Measurements from ENCODE around the gene LLPH.
A peak's percentile ranks its signal among the peaks of the same experiment; 100 is the strongest.

The LLPH gene

DNA sequence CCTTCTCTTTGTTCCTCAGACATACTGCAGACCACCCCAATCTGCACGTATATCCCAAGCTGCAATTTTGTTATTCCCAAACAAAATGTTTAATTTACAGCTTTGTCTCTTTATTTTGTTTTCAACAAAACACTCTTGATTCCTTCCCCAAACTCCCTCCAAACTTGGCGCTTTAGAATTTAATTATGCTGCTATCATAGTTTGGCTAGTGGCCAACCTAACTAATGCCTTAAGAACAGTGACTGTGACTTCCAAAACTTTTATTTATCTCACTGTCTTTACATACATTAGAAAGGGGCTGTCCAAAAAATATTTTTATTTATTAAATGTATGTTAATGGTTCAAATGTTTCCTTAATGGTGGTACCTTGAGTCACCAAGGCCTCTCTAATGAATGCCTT is 32.2 kb upstream of the LLPH start:
- peaks cover 16 to 20% of the 10 kb centered on the region in 2 donors for H3K36me3 ChIP-seq (ENCODE audit: control insufficient read depth in 1 of 2, insufficient read depth in 2 of 2, low read length in 2 of 2)
- no peaks in the 10 kb centered on the region for H3K27me3 ChIP-seq (ENCODE audit: low read depth, low read length)
- H3K4me1 ChIP-seq (ENCODE audit: control insufficient read depth in 1 of 2, insufficient read depth in 2 of 2, low read length in 2 of 2), result peaks cover 0 to 12% of the 10 kb centered on the region in 2 donors
- no peak overlapping the region for H3K27ac ChIP-seq (ENCODE audit: low read length)
- no peaks in the 10 kb centered on the region for H3K9me3 ChIP-seq (ENCODE audit: control insufficient read depth in 1 of 2, low read length in 2 of 2)
- no peak overlapping the region for H3K4me3 ChIP-seq (ENCODE audit: low read depth in 1 of 2, low read length in 2 of 2)

DNA sequence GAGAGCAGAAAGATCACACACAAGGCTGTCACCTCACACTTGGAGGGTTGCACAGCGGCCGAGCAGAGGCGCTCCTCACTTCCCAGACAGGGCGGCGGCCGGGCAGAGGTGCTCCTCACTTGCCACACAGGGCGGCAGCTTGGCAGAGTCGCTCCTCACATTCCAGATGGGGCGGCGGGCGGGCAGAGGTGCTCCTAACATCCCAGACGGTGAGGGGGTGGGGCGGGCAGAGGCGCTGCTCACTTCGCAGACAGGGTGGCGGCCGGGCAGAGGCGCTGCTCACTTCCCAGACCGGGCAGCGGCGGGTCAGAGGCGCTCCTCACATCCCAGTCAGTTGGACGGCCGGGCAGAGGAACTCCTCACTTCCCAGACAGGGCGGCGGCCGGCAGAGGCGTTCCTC is 30.2 kb upstream of the LLPH start:
- H3K4me3 ChIP-seq (ENCODE audit: low read depth in 1 of 2, low read length in 2 of 2), result no peak overlapping the region
- peaks cover 16 to 20% of the 10 kb centered on the region in 2 donors for H3K36me3 ChIP-seq (ENCODE audit: control insufficient read depth in 1 of 2, insufficient read depth in 2 of 2, low read length in 2 of 2)

DNA sequence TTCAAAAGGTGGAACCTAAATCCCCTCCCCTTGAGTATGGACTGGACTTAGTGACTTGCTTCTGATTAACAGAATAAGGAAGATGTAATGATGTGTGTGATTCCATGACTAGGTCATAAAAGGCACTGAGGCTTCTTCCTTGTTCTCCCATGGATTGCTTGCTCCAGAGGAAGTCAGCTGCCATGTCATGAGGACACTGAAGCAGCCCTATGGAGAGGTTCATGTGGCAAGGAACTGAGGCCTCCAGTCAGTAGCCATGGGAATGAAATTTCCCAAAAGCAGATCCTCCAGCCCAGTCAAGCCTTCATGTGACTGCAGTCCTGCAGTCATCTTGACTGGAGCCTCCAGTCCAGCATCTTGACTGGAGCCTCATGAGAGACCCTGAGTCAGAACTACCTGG is 28.6 kb upstream of the LLPH start:
- Histone ChIP-seq H3K4me1 (ENCODE audit: control insufficient read depth in 1 of 2, insufficient read depth in 2 of 2, low read length in 2 of 2) (peaks cover 0 to 13% of the 10 kb centered on the region in 2 donors), H3K36me3 (ENCODE audit: control insufficient read depth in 1 of 2, insufficient read depth in 2 of 2, low read length in 2 of 2) (peaks cover 16 to 20% of the 10 kb centered on the region in 2 donors)

More for the DNA sequence above, 30.2 kb upstream of the LLPH start:
- Histone ChIP-seq H3K27ac (ENCODE audit: low read length) (no peak overlapping the region), H3K4me1 (ENCODE audit: control insufficient read depth in 1 of 2, insufficient read depth in 2 of 2, low read length in 2 of 2) (peaks cover 0 to 8% of the 10 kb centered on the region in 2 donors), H3K9me3 (ENCODE audit: control insufficient read depth in 1 of 2, low read length in 2 of 2) (no peaks in the 10 kb centered on the region), H3K27me3 (ENCODE audit: low read depth, low read length) (no peaks in the 10 kb centered on the region)

DNA sequence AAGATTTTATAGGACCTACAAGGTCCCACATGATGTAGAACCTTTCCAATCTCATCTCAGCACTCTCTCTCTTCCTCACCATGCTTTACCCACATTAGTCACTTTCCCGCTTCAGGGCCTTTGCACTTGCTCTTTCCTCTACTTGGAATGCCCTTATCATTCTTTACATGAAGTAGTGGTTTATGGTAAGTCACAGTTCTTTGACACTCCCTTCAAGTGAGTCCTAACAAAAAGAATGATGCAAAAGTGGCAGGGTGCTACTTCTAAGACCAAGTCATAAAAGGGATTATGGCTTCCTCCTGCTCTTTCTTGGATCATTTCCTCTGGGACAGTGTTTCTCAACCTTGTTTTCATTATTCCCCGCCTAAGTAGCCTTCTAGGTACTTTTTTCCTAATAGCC is 26.1 kb upstream of the LLPH start:
- Histone ChIP-seq H3K4me3 (ENCODE audit: low read depth in 1 of 2, low read length in 2 of 2) (no peak overlapping the region), H3K27ac (ENCODE audit: low read length) (no peak overlapping the region), H3K4me1 (ENCODE audit: control insufficient read depth in 1 of 2, insufficient read depth in 2 of 2, low read length in 2 of 2) (peaks cover 0 to 18% of the 10 kb centered on the region in 2 donors), H3K9me3 (ENCODE audit: control insufficient read depth in 1 of 2, low read length in 2 of 2) (no peaks in the 10 kb centered on the region), H3K36me3 (ENCODE audit: control insufficient read depth in 1 of 2, insufficient read depth in 2 of 2, low read length in 2 of 2) (peaks cover 16 to 20% of the 10 kb centered on the region in 2 donors), H3K27me3 (ENCODE audit: low read depth, low read length) (no peaks in the 10 kb centered on the region)

More for the DNA sequence above, 28.6 kb upstream of the LLPH start:
- Histone ChIP-seq H3K27ac (ENCODE audit: low read length) (no peak overlapping the region), H3K4me3 (ENCODE audit: low read depth in 1 of 2, low read length in 2 of 2) (no peak overlapping the region), H3K27me3 (ENCODE audit: low read depth, low read length) (no peaks in the 10 kb centered on the region), H3K9me3 (ENCODE audit: control insufficient read depth in 1 of 2, low read length in 2 of 2) (no peaks in the 10 kb centered on the region)

DNA sequence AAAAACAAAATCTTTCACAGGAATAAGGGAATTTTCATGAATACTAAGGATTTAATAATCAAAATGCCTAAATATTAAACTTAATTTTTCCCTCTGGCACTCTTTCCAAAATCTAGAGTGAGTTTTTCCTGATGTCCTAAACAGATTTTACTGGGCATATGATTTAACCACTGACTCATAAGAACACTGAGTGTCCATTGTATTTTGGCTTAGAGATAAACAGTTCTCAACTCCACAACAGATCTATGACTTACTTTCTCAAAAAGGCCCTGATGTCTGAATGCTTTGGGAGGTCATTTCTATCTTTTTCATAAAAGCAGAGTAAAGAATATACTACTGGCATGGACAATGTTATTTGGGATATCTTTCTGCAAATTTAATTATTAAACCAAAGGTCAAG is 24.2 kb upstream of the LLPH start:
- Histone ChIP-seq H3K27me3 (ENCODE audit: low read depth, low read length) (no peaks in the 10 kb centered on the region), H3K4me3 (ENCODE audit: low read depth in 1 of 2, low read length in 2 of 2) (no peak overlapping the region), H3K4me1 (ENCODE audit: control insufficient read depth in 1 of 2, insufficient read depth in 2 of 2, low read length in 2 of 2) (peaks cover 0 to 18% of the 10 kb centered on the region in 2 donors), H3K36me3 (ENCODE audit: control insufficient read depth in 1 of 2, insufficient read depth in 2 of 2, low read length in 2 of 2) (peaks cover 11 to 14% of the 10 kb centered on the region in 2 donors), H3K9me3 (ENCODE audit: control insufficient read depth in 1 of 2, low read length in 2 of 2) (no peaks in the 10 kb centered on the region), H3K27ac (ENCODE audit: low read length) (no peak overlapping the region)

DNA sequence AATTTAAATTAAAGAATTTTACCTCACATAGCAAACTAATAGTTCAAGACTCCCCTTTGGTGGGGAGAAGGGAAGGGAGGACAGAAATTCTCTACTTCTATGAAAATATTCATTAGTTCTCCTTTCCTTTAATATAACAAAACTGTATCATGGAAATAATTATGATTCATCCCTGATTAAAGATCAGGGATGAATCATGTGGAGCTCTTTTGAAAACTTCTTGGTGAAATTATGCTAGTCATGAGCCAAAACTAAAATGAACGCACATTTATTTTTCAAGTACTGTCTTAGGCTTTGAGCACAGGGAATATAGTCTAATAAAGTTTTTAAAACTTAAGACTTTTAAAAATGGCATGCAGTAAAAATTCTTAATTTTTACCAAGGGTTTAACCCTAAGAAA is 22.2 kb upstream of the LLPH start:
- Histone ChIP-seq H3K9me3 (ENCODE audit: control insufficient read depth in 1 of 2, low read length in 2 of 2) (no peaks in the 10 kb centered on the region), H3K27me3 (ENCODE audit: low read depth, low read length) (no peaks in the 10 kb centered on the region), H3K4me1 (ENCODE audit: control insufficient read depth in 1 of 2, insufficient read depth in 2 of 2, low read length in 2 of 2) (peaks cover 0 to 18% of the 10 kb centered on the region in 2 donors), H3K4me3 (ENCODE audit: low read depth in 1 of 2, low read length in 2 of 2) (no peak overlapping the region), H3K36me3 (ENCODE audit: control insufficient read depth in 1 of 2, insufficient read depth in 2 of 2, low read length in 2 of 2) (peaks cover 3 to 7% of the 10 kb centered on the region in 2 donors), H3K27ac (ENCODE audit: low read length) (peak overlapping the region; percentile 45)

DNA sequence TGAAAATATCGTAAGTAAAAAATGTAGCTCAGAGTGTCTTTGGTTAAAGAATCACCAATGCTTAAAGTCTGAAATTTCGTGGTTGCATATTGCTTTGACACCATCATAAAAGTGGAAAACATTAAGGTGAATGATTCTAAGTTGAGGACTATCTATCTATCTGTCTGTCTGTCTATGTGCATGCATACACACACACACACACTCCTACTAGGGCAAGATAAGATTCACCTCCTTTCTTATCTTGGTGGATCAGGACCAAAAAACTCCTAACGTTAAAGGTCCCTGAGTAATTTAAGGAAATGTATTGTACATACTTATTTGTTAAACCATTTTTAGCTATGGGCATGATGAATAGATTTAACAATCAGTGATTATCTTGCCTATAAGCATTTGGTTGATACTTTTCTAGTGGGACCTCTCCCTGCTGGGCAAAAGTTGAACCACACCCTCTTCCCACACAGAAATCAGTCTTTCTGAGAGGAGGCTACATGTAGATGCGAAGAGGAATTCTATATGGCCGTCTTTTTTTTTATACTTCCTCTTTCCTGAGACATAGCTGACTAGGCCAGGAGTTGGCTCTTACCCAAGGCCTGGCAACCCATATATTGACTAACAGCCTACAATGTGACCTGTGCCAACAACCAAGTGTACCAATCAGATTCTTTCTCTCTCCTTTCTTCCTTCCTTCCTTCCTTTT is 19.3 kb upstream of the LLPH start:
- Histone ChIP-seq H3K36me3 (ENCODE audit: control insufficient read depth in 1 of 2, insufficient read depth in 2 of 2, low read length in 2 of 2) (peaks cover 3 to 7% of the 10 kb centered on the region in 2 donors), H3K27ac (ENCODE audit: low read length) (peak overlapping the region; percentile 28), H3K27me3 (ENCODE audit: low read depth, low read length) (no peaks in the 10 kb centered on the region), H3K4me3 (ENCODE audit: low read depth in 1 of 2, low read length in 2 of 2) (no peak overlapping the region), H3K4me1 (ENCODE audit: control insufficient read depth in 1 of 2, insufficient read depth in 2 of 2, low read length in 2 of 2) (peaks cover 0 to 22% of the 10 kb centered on the region in 2 donors), H3K9me3 (ENCODE audit: control insufficient read depth in 1 of 2, low read length in 2 of 2) (no peaks in the 10 kb centered on the region)

DNA sequence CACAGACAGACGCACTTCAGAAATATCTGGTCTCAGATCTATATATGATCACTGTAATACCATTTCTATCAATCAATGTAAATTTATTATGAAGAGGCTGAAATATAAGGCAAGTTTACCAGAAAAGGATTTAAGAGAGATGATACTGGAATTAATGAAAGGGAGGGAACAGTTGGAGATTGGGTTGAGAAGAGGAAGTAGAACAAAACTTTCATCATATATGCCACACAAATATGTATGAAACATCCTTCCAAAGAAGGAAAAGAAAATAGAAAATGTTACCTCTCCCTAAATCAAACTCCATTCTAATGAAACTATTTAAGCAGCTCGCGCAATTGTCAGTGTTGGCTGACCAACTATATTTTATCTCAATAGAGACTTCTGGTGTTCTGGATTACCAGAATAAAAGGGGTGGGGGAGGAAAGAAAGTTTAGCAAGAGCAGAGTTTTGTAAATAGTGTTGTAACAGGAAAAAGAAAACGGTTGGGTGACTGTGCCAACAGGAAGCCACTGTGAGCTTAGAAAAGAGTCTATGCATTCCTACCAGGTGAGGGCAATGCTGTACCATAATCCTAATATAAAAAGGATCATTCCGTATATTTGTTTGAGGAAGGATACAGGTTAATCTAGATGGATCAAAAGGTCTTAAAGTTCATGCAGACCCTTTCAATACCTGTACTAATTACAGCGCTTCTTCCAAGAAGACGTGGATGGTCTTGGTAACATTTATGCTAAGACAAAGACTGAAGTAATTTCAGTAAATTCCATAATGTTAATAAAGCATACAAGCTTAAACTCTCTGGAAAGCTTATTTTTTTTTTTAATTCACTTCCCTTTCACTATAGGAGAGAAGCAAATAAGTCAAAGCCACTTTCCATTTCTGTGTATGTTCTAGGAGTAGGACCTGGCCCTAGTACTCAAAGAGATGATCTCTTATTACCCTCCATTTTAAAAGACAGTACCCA is 14.5 kb upstream of the LLPH start:
- Histone ChIP-seq H3K9me3 (ENCODE audit: control insufficient read depth in 1 of 2, low read length in 2 of 2) (peaks cover 9 to 10% of the 10 kb centered on the region in 2 donors), H3K4me3 (ENCODE audit: low read depth in 1 of 2, low read length in 2 of 2) (no peak overlapping the region), H3K4me1 (ENCODE audit: control insufficient read depth in 1 of 2, insufficient read depth in 2 of 2, low read length in 2 of 2) (peaks cover 0 to 5% of the 10 kb centered on the region in 2 donors), H3K27me3 (ENCODE audit: low read depth, low read length) (no peaks in the 10 kb centered on the region), H3K36me3 (ENCODE audit: control insufficient read depth in 1 of 2, insufficient read depth in 2 of 2, low read length in 2 of 2) (peaks cover 24 to 29% of the 10 kb centered on the region in 2 donors), H3K27ac (ENCODE audit: low read length) (no peak overlapping the region)

DNA sequence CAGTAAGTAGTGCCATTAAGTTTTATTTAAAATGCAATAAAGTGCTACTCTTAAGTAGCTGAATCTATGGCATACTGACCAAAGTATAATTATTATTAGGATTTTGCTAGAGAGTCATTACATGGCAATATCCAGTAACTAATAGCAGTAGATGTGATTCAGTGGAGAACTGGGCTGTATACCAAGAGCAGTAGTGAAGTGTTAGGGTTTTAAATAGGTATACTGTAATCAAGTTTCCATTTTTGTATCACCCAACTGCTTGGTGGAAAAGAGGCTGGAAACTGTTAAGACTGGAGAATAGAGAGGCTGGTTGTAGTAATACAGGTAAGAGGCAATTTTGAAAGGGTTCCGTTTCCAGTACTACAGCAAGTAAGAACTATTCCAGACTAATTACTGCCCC is 13.3 kb upstream of the LLPH start:
- Histone ChIP-seq H3K36me3 (ENCODE audit: control insufficient read depth in 1 of 2, insufficient read depth in 2 of 2, low read length in 2 of 2) (peaks cover 34 to 37% of the 10 kb centered on the region in 2 donors), H3K4me1 (ENCODE audit: control insufficient read depth in 1 of 2, insufficient read depth in 2 of 2, low read length in 2 of 2) (peaks cover 0 to 5% of the 10 kb centered on the region in 2 donors), H3K4me3 (ENCODE audit: low read depth in 1 of 2, low read length in 2 of 2) (no peak overlapping the region), H3K27me3 (ENCODE audit: low read depth, low read length) (no peaks in the 10 kb centered on the region), H3K27ac (ENCODE audit: low read length) (no peak overlapping the region), H3K9me3 (ENCODE audit: control insufficient read depth in 1 of 2, low read length in 2 of 2) (peaks cover 9 to 10% of the 10 kb centered on the region in 2 donors)

DNA sequence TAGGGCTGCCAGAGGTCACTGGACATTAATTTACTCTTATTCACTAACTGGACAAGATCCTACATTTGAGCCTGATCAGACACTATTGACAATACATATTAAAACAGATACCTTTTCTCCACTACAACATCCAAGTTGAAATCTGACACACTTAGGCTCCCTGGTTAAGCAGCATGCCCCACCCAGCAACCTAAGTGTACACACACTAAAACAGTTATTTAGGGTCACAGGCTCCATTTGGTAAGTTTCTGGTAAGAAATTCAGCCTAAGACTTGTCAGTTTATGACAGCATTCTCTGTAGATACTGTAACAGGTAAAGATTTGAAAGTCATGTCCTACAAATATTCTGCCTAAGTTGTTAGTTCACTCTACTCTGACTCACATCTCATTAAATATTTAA is 12.3 kb upstream of the LLPH start:
- Histone ChIP-seq H3K4me1 (ENCODE audit: control insufficient read depth in 1 of 2, insufficient read depth in 2 of 2, low read length in 2 of 2) (peaks cover 0 to 5% of the 10 kb centered on the region in 2 donors), H3K36me3 (ENCODE audit: control insufficient read depth in 1 of 2, insufficient read depth in 2 of 2, low read length in 2 of 2) (peaks cover 32 to 37% of the 10 kb centered on the region in 2 donors), H3K4me3 (ENCODE audit: low read depth in 1 of 2, low read length in 2 of 2) (no peak overlapping the region), H3K9me3 (ENCODE audit: control insufficient read depth in 1 of 2, low read length in 2 of 2) (peaks cover 9 to 10% of the 10 kb centered on the region in 2 donors), H3K27ac (ENCODE audit: low read length) (no peak overlapping the region), H3K27me3 (ENCODE audit: low read depth, low read length) (no peaks in the 10 kb centered on the region)

DNA sequence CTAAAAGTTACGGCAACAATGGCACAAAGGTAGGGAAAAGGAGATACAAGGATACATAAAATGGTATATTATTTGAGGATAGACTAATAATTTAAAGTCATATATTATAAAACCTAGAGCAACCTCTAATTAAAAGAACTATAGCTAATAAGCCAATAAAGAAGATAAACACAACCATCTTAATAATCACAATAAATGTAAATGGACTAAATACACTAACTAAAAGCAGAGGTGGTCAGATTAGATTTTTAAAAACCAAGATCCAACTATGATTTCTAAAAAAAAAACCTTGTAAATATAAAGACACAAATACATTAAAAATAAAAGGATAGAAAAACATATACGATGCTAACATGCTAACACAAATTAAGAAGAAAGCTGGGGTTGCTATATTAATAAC is 10.7 kb upstream of the LLPH start:
- H3K4me3 ChIP-seq (ENCODE audit: low read depth in 1 of 2, low read length in 2 of 2), result no peak overlapping the region
- H3K27ac ChIP-seq (ENCODE audit: low read length), result no peak overlapping the region
- peaks cover 44 to 50% of the 10 kb centered on the region in 2 donors for H3K36me3 ChIP-seq (ENCODE audit: control insufficient read depth in 1 of 2, insufficient read depth in 2 of 2, low read length in 2 of 2)

More for the DNA sequence above, 10.7 kb upstream of the LLPH start:
- Histone ChIP-seq H3K27me3 (ENCODE audit: low read depth, low read length) (no peaks in the 10 kb centered on the region), H3K4me1 (ENCODE audit: control insufficient read depth in 1 of 2, insufficient read depth in 2 of 2, low read length in 2 of 2) (peaks cover 0 to 5% of the 10 kb centered on the region in 2 donors), H3K9me3 (ENCODE audit: control insufficient read depth in 1 of 2, low read length in 2 of 2) (peaks cover 9 to 10% of the 10 kb centered on the region in 2 donors)
